ENCODE measurements around the gene PTK6. TPM values are rescaled to one million over a fixed set of nuclear protein-coding genes. Genes with fewer than 3 reads are reported as not detected.

PTK6 gene
- total RNA-seq, 1 experiment from 2014 or later: 6.7 TPM

- no peak for TF ChIP-seq REST (IDR thresholded peaks at IDR 0.05; ENCODE audit: low read depth)
- TF ChIP-seq ZNF274 (IDR thresholded peaks at IDR 0.05; ENCODE audit: low read depth, low read length): no peak
- no peak for TF ChIP-seq EZH2phosphoT487 (IDR thresholded peaks at IDR 0.05; ENCODE audit: borderline replicate concordance)
Observed at GRCh38 chr20:63518351-63518861, 18.8 kb downstream of the PTK6 start (continued).

- Histone ChIP-seq H3K9me3 (ENCODE audit: control insufficient read depth in 1 of 2, insufficient read depth in 1 of 2, low read depth in 1 of 2, low read length in 2 of 2) (no peaks in the 10 kb centered on the region; a peak in 1 of 4 replicates), H3K79me2 (ENCODE audit: insufficient read depth, low read length) (peaks cover 17% of the 10 kb centered on the region), H3K27ac (ENCODE audit: low read depth, low read length) (no peak overlapping the region), H3K9me2 (ENCODE audit: insufficient read depth) (no peaks in the 10 kb centered on the region), H3K27me3 (ENCODE audit: insufficient read depth, low read length) (peaks cover 5% of the 10 kb centered on the region; the same call in 1 of the 2 replicates), H3K4me3 (replicated peaks in 1 of 2; ENCODE audit: low read depth in 1 of 2, low read length in 2 of 2) (no peak overlapping the region), H3K9ac (ENCODE audit: low read length) (no peak overlapping the region), H2AFZ (ENCODE audit: low read depth, low read length, poor library complexity, severe bottlenecking) (no peak overlapping the region), H3K36me3 (ENCODE audit: control insufficient read depth in 1 of 2, insufficient read depth in 2 of 2, low read length in 2 of 2) (peaks cover under 1 to 15% of the 10 kb centered on the region in 2 experiments; a peak in 3 of 4 replicates), H3K4me2 (ENCODE audit: low read length) (no peak overlapping the region), H3K4me1 (ENCODE audit: control insufficient read depth in 1 of 2, insufficient read depth in 2 of 2, low read length in 2 of 2) (peaks cover 5 to 24% of the 10 kb centered on the region in 2 experiments; a peak in 3 of 4 replicates), H4K20me1 (ENCODE audit: insufficient read depth) (no peaks in the 10 kb centered on the region)
- RAD21 ChIA-PET (ENCODE audit: low non-redundant PET in 1 of 2, low total read pairs in 2 of 2, uncharacterized antibody in 2 of 2, unreplicated experiment in 2 of 2): no interaction called here
- no peak for TF ChIP-seq POLR2A (IDR thresholded peaks at IDR 0.05; ENCODE audit: borderline replicate concordance, extremely low read depth, insufficient read depth, insufficient read length)
- TF ChIP-seq SIN3A (IDR thresholded peaks at IDR 0.05; ENCODE audit: low read depth): no peak
- no peak for TF ChIP-seq CTCF (IDR thresholded peaks at IDR 0.05 in 2 of 3, conservative IDR thresholded peaks at IDR 0.05 in 1 of 3; ENCODE audit: borderline replicate concordance in 1 of 3, insufficient read depth in 1 of 3, low read depth in 2 of 3, low read length in 2 of 3)
- no peak for TF ChIP-seq ATF3 (IDR thresholded peaks at IDR 0.05)
- TF ChIP-seq MAX (IDR thresholded peaks at IDR 0.05): no peak
- TF ChIP-seq ZBTB33 (IDR thresholded peaks at IDR 0.05; ENCODE audit: extremely low read depth, insufficient replicate concordance, low read length): no peak
- no peak for TF ChIP-seq SP1 (IDR thresholded peaks at IDR 0.05; ENCODE audit: low read depth)
- TF ChIP-seq SRF (IDR thresholded peaks at IDR 0.05; ENCODE audit: low read depth): no peak
- TF ChIP-seq TCF7L2 (IDR thresholded peaks at IDR 0.05; ENCODE audit: borderline replicate concordance, extremely low read depth, insufficient read depth, insufficient read length): no peak
- no peak for TF ChIP-seq ZFX (IDR thresholded peaks at IDR 0.05)
- TF ChIP-seq EZH2phosphoT487 (IDR thresholded peaks at IDR 0.05; ENCODE audit: borderline replicate concordance): no peak
- TF ChIP-seq RAD21 (IDR thresholded peaks at IDR 0.05; ENCODE audit: low read depth): no peak
- no peak for DNase-seq (ENCODE audit: low read depth, low spot score)
- no TSS peak for BruUV-seq (replicated peaks)
- ATAC-seq: no peak
- CTCF ChIA-PET: interaction anchor here (1.1 kb wide), 1 partner anchor 295 kb away, joined by 3 read pairs; no protein-coding TSS in a partner anchor
- POLR2A ChIA-PET: no interaction called here
- intact Hi-C loops (cut with micrococcal nuclease): no loop called here
Observed at GRCh38 chr20:63517376-63518309, 19.5 kb downstream of the PTK6 start.

All from HCT116 (cell line).